Astrocyte (in vitro differentiated cells and primary cell): ENCODE measurements around the gene GSTM2. TPM values are rescaled to one million over a fixed set of nuclear protein-coding genes. Genes with fewer than 3 reads are reported as not detected.
"Not testable (repeated sequence)": the region's sequence is repeated elsewhere in the genome, so short reads cannot be mapped to it uniquely, and the experiment has no call there.

Experiments
- DNase-seq: peaks from one replicate; pipeline ENCODE4 v3.0.0-alpha.2; 2010; ENCODE audit warnings: low read depth
- FAIRE-seq: peaks from 2 replicates; lab custom pipeline; 2011; peaks lifted over from hg19 to GRCh38; lab: Jason Lieb, UNC
- H2AFZ ChIP-seq: 2 replicates; pipeline ENCODE4 v1.6.0; 2012; ENCODE audit warnings: low read depth, low read length, inconsistent platforms
- H3K27ac ChIP-seq: 2 replicates; pipeline ENCODE4 v1.5.1; 2011; ENCODE audit warnings: low read depth, low read length, inconsistent platforms
- H3K27me3 ChIP-seq: 2 replicates; pipeline ENCODE4 v1.6.0; 2011; ENCODE audit warnings: low read length, inconsistent platforms; ENCODE audit not compliant: insufficient read depth
- H3K36me3 ChIP-seq: 2 replicates; pipeline ENCODE4 v1.5.1; 2011; ENCODE audit warnings: low read length, inconsistent platforms; ENCODE audit not compliant: insufficient read depth
- H3K4me1 ChIP-seq: 2 replicates; pipeline ENCODE4 v1.5.1; 2011; ENCODE audit warnings: low read length, inconsistent platforms; ENCODE audit not compliant: insufficient read depth
- H3K4me2 ChIP-seq: 2 replicates; pipeline ENCODE4 v1.6.0; 2012; ENCODE audit warnings: low read length, inconsistent platforms
- H3K4me3 ChIP-seq: 2 replicates; pipeline ENCODE4 v1.5.1; 2011; ENCODE audit warnings: low read depth, mild to moderate bottlenecking, low read length, inconsistent platforms; ENCODE audit not compliant: insufficient read depth
- H3K79me2 ChIP-seq: 2 replicates; pipeline ENCODE4 v1.6.0; 2012; ENCODE audit warnings: mild to moderate bottlenecking, low read length, inconsistent platforms; ENCODE audit not compliant: insufficient read depth
- H3K9ac ChIP-seq: 2 replicates; pipeline ENCODE4 v1.6.0; 2012; ENCODE audit warnings: mild to moderate bottlenecking, low read length, inconsistent platforms
- H3K9me3 ChIP-seq: 2 replicates; pipeline ENCODE4 v1.5.1; 2012; ENCODE audit warnings: low read depth, mild to moderate bottlenecking, low read length, inconsistent platforms; ENCODE audit not compliant: insufficient read depth
- H4K20me1 ChIP-seq: 2 replicates; pipeline ENCODE4 v1.6.0; 2012; ENCODE audit warnings: low read length, inconsistent platforms; ENCODE audit not compliant: insufficient read depth
- H3K27ac Mint-ChIP-seq: one replicate; pipeline ENCODE4 v1.8.0; 2021; ENCODE audit warnings: mild to moderate bottlenecking, mixed read lengths; ENCODE audit not compliant: unreplicated experiment
- H3K27me3 Mint-ChIP-seq: one replicate; pipeline ENCODE4 v1.8.0; 2021; ENCODE audit warnings: low read depth, mixed read lengths; ENCODE audit not compliant: unreplicated experiment
- H3K36me3 Mint-ChIP-seq: one replicate; pipeline ENCODE4 v1.8.0; 2021; ENCODE audit warnings: low read depth, mixed read lengths; ENCODE audit not compliant: unreplicated experiment
- H3K4me1 Mint-ChIP-seq: one replicate; pipeline ENCODE4 v1.8.0; 2021; ENCODE audit warnings: low read depth, mixed read lengths; ENCODE audit not compliant: unreplicated experiment
- H3K4me3 Mint-ChIP-seq: one replicate; pipeline ENCODE4 v1.8.0; 2021; ENCODE audit warnings: mild to moderate bottlenecking, moderate library complexity, mixed read lengths; ENCODE audit not compliant: unreplicated experiment
- H3K9me3 Mint-ChIP-seq: one replicate; pipeline ENCODE4 v1.8.0; 2021; ENCODE audit warnings: mild to moderate bottlenecking, mixed read lengths; ENCODE audit not compliant: unreplicated experiment
- EZH2 ChIP-seq: IDR thresholded peaks from 2 replicates; pipeline ENCODE4 v1.6.1; 2012; ENCODE audit warnings: mild to moderate bottlenecking, low read length, inconsistent platforms; ENCODE audit not compliant: insufficient read depth
- total RNA-seq: library from RNA; stranded (reverse); gene quantifications from 2 replicates; pipeline ENCODE4 v1.2.1, GENCODE V29; 2021
- TF ChIP-seq, protein P1 (sequence below): IDR thresholded peaks from 2 replicates; pipeline ENCODE4 v1.5.1; 2011; ENCODE audit warnings: low read depth, mild to moderate bottlenecking, inconsistent platforms, low read length, moderate library complexity; ENCODE audit not compliant: insufficient read depth

GSTM2 gene
- total RNA-seq, 1 donor from 2014 or later = 13.4 TPM

- not testable (repeated sequence) for H3K27ac Mint-ChIP-seq, H3K27me3 Mint-ChIP-seq, DNase-seq
These were observed 18.0 kb downstream of the GSTM2 start for GRCh38 chr1:109685890-109686289.

GRCh38 chr1:109687109-109687508 lies 19.3 kb downstream of the GSTM2 start:
- DNase-seq, H3K36me3 ChIP-seq, H3K79me2 ChIP-seq, H3K27me3 ChIP-seq, H3K4me3 Mint-ChIP-seq, H3K27me3 Mint-ChIP-seq, H3K4me1 ChIP-seq, H3K9me3 Mint-ChIP-seq, H3K36me3 Mint-ChIP-seq, H3K4me1 Mint-ChIP-seq, H3K27ac Mint-ChIP-seq, H3K9me3 ChIP-seq, H4K20me1 ChIP-seq, FAIRE-seq: not testable (repeated sequence)
- Histone ChIP-seq H2AFZ (peak overlapping the region; percentile 100), H3K4me2 (peak overlapping the region; percentile 99), H3K27ac (peak overlapping the region; percentile 50), H3K4me3 (peak overlapping the region; percentile 74), H3K9ac (peak overlapping the region; percentile 90)

More at GRCh38 chr1:109685890-109686289, 18.0 kb downstream of the GSTM2 start:
- H3K27ac ChIP-seq, H3K4me3 ChIP-seq, H3K9me3 ChIP-seq, H3K4me2 ChIP-seq, H3K4me1 ChIP-seq, H3K36me3 ChIP-seq, H3K79me2 ChIP-seq, H3K4me1 Mint-ChIP-seq, FAIRE-seq, H3K4me3 Mint-ChIP-seq, H2AFZ ChIP-seq, H4K20me1 ChIP-seq, H3K27me3 ChIP-seq, H3K36me3 Mint-ChIP-seq, H3K9me3 Mint-ChIP-seq, H3K9ac ChIP-seq: not testable (repeated sequence)

- TF ChIP-seq, protein P1, sequence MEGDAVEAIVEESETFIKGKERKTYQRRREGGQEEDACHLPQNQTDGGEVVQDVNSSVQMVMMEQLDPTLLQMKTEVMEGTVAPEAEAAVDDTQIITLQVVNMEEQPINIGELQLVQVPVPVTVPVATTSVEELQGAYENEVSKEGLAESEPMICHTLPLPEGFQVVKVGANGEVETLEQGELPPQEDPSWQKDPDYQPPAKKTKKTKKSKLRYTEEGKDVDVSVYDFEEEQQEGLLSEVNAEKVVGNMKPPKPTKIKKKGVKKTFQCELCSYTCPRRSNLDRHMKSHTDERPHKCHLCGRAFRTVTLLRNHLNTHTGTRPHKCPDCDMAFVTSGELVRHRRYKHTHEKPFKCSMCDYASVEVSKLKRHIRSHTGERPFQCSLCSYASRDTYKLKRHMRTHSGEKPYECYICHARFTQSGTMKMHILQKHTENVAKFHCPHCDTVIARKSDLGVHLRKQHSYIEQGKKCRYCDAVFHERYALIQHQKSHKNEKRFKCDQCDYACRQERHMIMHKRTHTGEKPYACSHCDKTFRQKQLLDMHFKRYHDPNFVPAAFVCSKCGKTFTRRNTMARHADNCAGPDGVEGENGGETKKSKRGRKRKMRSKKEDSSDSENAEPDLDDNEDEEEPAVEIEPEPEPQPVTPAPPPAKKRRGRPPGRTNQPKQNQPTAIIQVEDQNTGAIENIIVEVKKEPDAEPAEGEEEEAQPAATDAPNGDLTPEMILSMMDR = no peak
- TF ChIP-seq EZH2 = no peak
- H3K9me3 Mint-ChIP-seq = no peaks in the 10 kb centered on the region
- Histone ChIP-seq H2AFZ (peak within 1 kb of the TSS; percentile 100), H3K27ac (peak within 1 kb of the TSS; percentile 63), H3K9me3 (no peaks in the 10 kb centered on the region), H3K36me3 (no peaks in the 10 kb centered on the region), H3K27me3 (no peaks in the 10 kb centered on the region), H3K9ac (peak within 1 kb of the TSS; percentile 90), H3K4me2 (peak within 1 kb of the TSS; percentile 99), H3K4me3 (peak within 1 kb of the TSS; percentile 74), H3K79me2 (no peaks in the 10 kb centered on the region), H3K4me1 (peaks cover 10% of the 10 kb centered on the region), H4K20me1 (no peaks in the 10 kb centered on the region)
- no peaks in the 10 kb centered on the region for H3K27me3 Mint-ChIP-seq
- FAIRE-seq = no peak
- DNase-seq = no peak
- H3K36me3 Mint-ChIP-seq = no peaks in the 10 kb centered on the region
- no peak within 1 kb of the TSS for H3K27ac Mint-ChIP-seq
- H3K4me3 Mint-ChIP-seq = no peak within 1 kb of the TSS
- no peaks in the 10 kb centered on the region for H3K4me1 Mint-ChIP-seq
These were observed 20.0 kb downstream of the GSTM2 start, which contains the start of gene GSTM1 for GRCh38 chr1:109687641-109688499. TSS of gene GSTM1 (plus strand) at chr1:109687817. CDS start at chr1:109687874, 57 bp downstream.
